Stimulated activated naive CD4-positive, alpha-beta T cell treated with Interleukin-2 at 50 U/mL for 16 hours (primary cell): ENCODE measurements around the gene AQP3.
A peak's percentile ranks its signal among the peaks of the same experiment; 100 is the strongest.
"Not testable (repeated sequence)": the region's sequence is repeated elsewhere in the genome, so short reads cannot be mapped to it uniquely, and the experiment has no call there.

ENCODE experiments used
- DNase-seq: peaks from one replicate; lab custom pipeline; 2025; lab: John Stamatoyannopoulos, UW

AQP3 gene

DNA sequence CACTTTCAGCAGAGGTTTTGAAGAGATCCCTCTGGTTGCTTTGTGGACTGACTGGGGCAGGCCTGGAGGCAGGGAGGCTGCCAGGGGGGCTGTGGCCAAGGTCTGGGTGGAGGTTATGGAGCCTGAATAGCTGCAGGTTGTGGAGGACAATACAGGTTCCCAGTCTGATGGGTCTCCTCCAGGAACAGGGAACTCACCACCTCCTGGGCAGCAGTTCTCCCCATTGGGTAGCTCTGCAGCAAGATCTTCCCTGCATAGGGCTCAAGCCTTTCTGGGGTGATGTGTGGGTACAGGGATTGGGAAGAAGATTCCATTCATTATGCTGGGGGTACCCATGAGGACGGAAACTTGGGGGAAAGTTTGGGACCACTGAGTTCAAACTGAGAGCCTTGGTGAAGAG lies 6.8 kb downstream of the AQP3 start:
- DNase-seq = no peak

DNA sequence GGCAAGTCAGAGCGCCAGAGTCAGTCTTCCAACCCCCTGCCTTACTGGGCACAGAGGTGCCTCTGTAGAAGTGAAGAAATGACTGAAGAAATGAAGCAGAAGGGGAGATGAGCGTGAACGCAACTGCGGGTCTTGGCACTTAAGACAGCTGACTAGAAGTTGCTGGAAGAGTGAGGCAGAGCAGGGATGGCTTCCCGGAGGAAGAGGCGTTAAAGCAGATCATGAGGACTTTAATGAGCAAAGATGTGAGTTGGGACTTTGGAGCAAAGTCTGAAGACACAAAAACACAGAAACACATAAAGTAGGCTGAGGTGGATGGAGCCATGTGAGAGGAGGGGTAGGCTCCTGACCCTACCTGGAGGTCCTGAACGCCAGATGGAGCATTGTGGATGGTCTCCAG lies 7.2 kb downstream of the AQP3 start:
- DNase-seq = no peak

DNA sequence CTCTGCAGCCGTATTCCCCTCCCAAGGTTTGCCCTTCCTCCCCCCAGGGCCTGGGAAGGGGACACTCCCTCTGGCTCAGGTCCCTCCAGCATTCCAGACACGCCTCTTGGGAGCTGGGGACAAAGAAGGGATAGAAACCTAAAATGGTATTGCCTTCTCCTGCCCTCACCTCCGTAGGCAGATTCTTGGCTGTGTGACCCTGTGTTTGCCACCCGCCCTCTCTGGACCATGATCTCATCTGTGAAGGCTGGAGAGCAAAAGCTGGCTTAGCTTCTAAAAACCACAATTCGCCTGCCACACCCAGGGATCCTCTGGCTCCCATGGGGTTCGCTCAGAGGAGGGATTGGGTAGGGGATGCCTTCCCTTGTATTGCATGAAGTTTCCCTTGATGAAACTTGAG lies 7.7 kb downstream of the AQP3 start:
- DNase-seq = no peak

DNA sequence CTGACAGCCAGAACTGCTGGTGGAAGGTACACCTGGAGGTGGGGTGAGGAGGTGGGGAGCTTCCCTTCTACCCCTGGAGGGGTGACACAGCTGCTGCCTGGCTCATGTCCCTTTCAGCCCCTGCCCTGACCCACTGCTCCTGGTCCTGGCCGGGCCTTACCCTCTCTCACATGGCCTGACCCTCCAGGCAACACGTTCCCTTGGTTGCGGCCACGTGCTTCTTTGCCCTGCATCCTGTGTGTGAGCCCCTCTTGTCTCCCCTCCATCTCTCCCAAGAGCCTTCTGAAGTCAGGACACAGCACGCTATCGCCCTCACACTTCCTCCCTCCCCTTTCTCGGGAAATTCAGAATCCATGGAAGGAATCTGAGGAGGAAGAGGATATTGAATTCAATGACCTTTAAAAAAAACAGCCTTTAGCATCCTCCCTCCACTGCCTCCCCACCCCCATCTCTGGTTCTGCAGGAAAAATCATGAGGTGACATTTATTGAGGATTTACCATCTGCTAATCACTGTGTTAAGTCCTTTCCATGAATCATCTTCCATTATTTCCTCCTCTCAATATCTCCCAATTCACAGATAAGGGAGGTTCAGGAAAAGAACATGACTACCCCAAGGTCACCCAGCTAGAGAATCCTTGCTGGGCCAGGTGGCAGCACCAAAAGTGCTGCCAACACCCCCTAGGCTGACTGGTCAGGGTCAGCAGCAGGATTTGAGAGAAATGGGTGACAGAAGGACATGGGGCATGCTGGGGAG lies 8.3 kb downstream of the AQP3 start:
- DNase-seq = no peak

DNA sequence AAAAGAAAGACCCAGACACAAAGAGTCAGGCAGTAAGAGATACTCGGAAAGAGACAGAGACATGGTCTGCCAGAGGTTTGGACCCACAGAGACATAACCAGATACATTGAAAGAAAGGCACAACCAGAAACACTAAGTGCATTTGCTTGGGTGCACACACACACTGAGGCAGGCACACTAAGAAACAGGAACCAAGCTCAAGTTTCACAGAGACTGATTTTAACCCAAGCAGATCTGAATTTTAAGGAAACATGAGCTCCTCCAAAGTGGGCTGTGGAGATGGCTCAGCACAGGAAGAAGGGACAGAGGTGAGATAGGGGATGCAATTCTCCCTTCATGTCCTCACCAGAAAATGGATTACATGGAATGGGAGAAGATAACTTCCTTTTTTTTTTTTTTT lies 9.5 kb downstream of the AQP3 start:
- no peak for DNase-seq

DNA sequence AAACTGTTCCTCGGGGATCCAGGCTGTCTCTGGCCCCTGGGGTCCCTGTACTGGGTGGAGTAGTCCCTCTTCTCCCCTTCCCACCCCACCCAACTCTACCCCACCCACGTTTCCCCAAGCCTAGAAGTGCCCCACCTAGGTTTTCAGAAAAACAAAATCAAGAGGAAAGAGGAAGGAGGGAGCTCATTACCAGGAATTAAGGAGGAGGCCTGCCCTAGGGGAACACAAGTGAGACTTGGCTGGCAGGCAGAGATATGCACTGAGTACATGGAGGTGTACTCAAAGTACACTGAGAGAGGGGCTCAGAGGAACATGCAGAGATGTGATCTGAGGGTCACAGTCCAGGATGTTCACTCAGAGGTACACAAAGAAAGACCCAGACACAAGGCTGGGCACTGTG lies 10.2 kb downstream of the AQP3 start:
- DNase-seq = no peak

DNA sequence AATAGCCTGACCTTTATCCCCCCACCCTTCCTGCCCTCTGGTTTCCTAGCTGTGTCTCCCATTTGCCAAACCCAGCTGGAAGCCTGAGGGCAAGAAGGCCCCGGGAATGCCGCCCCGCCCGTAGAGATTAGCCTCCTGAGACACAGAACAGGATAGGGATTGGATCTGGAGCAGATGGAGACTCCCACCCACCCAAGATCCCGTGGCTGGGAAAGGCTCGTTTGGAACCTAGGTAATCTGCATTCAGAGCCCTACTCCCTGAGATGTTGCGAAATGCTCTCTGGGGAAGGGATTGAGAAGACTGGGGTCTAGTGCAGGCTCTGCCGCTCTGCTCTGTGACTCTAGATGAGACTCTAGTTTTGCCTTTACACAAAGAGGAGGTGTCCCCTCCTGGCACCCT lies 10.9 kb downstream of the AQP3 start:
- no peak for DNase-seq

DNA sequence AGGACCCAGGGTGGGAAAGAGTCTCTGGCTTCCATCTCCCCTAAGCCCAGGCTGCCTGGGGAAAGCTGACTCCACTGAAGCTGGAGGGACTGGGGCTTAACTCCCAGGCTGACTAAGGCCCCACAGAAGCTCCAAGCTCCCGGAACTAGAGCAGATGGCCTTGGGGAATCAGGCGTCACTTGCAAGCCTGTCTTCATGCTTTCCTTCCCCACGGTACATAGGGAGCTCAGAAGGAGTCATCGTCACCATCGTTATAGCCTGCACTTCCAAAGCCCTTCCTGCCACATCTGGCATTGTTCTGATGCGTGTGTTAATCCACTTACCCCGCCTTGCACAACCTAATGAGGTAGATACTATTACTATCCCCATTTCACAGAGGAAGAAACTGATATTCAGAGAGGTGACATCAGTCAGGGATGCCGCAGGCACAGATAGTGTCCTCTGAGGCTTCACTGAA lies 11.5 kb downstream of the AQP3 start:
- DNase-seq = no peak

DNA sequence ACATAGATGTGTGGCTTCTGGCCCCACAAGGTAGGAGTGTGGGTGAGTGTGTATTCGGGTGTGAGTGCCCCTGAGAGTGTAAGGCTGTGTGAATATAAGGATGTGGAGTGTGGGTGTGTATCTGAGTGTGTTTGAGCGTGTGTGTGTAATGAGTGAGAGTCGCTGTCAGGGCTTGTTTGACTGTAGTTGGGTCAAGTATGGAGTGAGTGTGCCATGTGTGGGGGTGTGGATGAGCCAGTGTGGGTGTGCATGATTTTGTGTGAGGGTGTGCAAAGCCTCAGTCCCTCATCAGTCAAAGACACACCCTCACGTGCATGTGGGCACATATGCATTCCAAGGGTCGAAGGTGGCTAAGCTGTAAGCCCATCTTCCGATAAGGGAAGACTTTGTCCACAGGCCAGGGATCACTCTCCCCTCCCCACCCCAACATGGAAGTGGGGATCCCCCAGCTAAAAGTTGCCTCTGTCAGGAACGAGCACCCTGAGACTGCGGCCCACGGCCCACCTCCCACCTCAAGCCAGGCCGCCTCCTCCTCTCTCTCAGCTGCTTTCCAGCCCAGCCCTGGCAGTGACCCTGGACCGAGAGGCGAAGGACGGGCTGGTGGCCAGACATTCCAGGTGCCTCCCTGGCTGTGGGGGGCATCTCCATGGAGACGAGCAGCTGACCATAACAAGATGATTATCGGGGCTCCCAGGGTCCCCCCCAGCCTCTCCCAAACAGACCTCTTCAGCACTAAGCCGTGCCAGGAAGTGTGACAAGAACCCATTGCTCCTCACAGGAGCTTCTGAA lies 12.9 kb downstream of the AQP3 start:
- DNase-seq = no peak

DNA sequence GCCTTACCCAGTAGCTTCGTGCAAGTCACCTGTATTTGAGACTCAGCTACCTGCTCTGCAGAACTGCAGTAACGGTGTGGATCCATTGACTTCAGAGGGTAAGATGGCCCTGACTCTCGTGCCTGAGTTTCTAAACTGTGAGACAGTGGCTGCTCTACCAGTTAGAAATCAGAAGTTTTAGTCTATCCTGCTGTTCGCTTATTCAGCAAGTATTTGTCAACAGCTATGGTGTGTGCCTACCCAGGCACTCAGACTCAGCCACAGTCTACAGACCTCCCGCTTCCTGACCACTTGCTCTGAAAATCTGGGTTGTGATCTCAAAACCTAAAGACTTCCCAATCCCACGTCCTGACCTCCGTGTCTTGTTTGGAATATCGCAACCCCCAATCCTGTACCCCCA lies 13.5 kb downstream of the AQP3 start:
- DNase-seq = no peak

DNA sequence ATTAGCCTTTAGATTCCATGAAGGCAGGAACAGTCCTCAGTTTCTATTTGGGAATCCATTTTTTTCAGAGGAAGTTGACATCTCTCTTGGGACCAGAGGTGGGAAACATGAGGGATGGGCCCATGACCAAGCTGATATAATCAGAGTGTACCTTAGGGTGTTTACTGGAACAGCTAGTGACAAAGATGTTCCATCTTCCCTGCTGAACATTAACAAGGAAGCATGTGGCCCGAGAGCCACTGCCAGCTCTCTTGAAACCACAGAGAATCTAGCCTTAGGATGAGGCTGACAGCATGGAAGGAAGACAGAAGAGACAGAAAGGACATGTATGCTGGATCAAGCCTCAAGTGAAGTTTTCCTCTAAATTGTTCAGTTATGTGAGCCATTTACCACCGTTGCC lies 16.0 kb downstream of the AQP3 start:
- no peak for DNase-seq

DNA sequence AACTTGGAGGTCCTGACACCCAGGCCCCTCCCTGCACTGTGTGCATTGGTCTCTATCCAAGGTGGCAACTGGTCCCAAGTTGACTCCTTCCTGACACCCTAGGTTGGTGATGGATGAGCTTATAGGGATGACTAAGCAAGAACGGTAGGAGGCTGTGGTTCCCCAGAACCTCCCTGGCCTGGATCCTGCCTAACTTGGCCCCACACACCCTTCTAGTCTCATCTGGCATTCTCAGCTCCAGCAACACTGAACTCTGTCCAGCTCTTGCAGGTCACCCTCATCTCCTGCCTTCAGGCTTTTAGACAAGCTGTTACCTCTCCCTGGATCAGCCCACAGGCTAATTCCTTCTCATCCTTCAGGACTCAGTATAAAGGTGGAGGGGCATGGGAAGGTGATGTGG lies 16.5 kb downstream of the AQP3 start:
- DNase-seq = no peak

DNA sequence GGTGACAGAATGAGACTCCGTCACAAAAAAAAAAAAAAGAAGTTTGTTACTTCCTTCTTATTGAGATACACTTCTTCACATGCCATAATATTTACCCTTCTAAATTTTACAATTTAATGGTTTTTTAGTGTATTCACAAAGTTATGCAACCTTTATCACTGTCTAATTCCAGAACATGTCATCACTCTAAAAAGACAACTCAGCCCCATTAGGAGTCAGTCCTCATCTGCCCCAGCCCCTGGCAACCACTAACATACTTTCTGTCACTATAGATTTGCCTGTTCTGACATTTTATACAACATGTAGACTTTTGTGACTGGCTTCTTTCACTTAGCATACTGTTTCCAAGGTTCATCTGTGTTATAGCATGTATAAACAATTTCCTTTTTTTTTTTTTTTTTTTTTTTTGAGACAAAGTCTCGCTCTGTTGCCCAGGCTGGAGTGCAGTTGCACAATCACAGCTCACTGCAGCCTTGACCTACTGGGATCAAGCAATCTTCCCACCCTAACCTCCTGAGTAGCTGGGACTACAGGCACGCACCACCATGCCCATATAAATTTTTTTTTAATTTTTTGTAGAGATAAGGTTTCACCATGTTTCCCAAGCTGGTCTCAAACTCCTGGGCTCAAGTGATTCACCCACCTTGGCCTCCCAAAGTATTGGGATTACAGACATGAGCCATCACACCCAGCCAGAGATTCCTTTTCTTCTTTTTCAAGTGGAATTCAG lies 18.0 kb downstream of the AQP3 start:
- no peak for DNase-seq

DNA sequence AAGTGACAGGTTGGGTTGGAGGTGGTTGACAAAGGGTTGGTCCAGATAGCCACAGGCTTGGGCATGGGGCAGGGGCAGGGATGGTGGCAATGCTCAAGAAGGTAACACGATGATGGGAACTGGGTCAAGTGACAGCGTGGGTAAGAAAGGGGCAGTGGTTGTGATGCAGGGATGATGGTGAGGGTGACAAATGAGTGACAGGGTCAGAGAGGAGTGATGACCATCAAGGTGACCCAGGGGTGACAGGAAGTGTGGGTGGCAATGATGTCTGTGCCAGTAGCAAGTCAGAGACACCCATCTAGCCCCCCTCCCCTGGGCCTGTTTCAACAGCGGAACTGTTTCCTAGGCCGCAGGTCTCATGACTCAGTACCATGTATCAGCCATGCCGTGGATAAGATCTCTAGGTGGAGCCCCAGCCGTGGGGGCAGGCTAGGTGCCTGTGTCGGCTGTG lies 20.5 kb downstream of the AQP3 start:
- DNase-seq = peak; percentile 15

DNA sequence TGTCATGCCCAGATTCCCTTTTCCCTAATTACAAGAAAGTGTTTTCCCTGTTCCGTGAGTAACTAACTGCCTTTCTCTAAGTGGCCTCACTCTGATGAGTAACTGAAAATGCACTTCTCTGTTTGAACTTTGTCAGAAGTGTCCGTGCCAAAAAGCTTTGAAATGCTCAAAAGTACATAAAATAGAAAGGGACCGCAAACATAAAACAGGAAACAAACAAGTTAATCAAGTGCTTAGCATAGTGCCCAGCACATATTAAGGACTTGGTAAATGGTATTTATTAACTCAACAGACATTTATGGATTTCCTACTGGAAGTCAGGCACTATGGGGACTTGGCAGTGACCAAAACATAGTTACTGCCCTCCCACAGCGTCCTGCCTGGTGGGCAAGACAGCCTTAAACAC lies 22.3 kb downstream of the AQP3 start:
- DNase-seq = no peak

DNA sequence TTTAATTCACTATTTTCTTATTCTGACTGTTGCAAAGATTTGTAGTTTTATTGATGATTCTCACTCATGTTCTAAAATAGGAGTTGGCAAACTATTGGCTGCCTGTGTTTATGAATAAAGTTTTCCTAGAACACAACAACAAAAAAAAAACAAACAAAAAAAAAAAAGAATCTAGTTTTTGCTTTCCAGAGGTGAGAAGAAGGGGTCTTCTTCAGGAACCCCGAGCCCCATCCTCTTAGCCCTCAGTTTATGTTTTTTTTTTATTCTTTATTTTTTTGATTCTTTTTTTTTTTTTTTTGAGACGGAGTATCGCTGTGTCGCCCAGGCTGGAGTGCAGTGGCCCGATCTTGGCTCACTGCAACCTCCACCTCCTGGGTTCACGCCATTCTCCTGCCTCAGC lies 22.9 kb downstream of the AQP3 start:
- not testable (repeated sequence) for DNase-seq

DNA sequence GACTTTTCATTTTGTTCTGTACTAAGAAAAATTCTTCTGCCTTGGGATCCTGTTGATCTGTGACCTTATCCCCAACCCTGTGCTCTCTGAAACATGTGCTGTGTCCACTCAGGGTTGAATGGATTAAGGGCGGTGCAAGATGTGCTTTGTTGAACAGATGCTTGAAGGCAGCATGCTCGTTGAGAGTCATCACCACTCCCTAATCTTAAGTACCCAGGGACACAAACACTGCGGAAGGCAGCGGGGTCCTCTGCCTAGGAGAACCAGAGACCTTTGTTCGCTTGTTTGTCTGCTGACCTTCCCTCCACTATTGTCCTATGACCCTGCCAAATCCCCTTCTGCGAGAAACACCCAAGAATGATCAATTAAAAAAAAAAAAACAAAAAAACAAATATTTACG lies 23.4 kb downstream of the AQP3 start:
- not testable (repeated sequence) for DNase-seq

DNA sequence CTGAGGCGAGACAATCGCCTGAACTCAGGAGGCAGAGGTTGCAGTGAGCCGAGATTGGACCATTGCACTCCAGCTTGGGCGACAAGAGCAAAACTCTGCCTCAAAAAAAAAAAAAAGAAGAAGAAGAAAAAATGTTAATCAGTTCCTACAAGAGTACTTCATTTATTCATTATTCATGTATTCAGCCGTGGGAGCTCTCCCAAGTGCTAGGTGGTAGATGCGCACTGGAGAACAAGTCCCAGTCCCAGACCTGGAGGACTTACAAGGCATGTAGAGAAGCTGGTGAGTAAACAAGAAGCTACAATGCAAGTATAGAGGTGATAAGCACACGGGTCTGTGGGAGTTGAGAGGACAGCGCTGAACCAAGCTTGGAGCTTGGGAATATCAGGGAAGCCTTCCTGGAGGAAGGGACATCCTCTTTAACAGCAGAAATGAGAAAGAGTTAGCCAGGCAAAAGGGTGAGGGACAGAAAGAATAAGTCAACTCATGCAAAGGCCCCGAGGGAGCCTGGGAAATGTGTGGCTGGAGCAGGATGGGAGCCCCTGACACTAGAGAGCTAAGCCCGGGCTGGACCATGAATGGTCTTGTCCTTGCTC lies 27.6 kb downstream of the AQP3 start:
- DNase-seq = no peak

DNA sequence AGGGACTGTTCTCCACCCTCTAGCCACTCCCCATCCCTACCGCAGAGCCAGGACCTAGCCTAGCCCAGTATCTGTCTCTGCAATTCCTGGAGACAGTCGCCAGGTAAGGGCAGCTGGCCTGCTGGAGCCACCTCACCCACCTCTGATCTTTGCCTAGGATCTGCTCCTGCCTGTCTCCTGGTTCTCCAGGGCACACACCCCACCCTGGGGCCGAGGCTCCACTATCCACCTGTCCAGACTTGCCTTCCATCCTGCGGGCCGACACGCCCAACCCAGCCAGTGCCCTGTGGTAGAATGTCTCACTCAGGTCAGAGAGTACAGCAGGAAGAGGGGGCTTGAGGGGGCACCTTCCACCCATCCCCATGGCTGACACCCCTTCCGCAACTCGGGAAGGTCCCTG lies 29.3 kb downstream of the AQP3 start:
- DNase-seq = no peak

DNA sequence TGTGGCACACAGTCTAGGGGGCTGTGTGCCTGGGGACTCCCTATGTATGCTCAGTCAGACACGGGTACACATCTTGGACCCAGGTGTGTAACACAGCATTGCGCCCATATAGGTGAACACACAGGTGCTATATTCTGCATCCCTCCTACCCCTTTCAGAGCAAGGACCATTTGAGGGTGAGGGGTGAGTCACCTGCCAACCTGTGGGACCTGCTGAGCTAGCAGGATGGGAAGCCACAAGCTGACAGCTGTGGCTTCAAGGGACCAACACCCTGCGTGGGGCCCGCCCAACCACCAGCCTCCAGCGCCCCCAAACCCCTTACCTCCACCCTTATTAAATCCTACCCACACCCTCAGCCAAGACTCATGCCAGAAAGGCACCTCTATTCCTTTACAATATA lies 30.4 kb downstream of the AQP3 start:
- DNase-seq = peak; percentile 11

DNA sequence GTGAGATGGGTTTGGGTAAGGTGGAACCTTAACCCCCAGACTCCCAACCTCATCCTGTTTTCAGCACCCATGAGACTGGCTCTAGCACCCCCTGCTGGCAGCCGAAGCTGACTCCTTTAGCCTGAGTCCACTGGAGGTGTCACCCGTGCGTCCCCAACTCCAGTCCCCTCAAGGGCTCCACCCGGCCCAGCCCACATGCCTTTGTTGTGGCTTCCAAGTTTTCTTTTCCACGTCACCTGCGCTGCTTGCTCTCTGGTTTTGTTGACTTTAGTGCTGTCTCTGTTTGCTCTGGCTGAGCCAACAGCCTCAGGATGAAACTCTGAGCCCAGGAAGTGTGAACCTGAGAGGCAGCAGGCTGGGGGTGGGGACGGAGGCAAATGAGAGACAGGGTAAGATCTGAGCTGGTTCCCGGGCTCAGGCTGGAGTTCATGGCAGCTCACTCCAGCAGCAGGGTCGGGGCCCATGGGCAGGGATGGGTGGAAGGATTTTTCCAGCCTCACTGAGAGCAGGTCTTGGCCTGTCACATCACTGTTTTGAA lies 31.8 kb downstream of the AQP3 start:
- peak; percentile 87 for DNase-seq

DNA sequence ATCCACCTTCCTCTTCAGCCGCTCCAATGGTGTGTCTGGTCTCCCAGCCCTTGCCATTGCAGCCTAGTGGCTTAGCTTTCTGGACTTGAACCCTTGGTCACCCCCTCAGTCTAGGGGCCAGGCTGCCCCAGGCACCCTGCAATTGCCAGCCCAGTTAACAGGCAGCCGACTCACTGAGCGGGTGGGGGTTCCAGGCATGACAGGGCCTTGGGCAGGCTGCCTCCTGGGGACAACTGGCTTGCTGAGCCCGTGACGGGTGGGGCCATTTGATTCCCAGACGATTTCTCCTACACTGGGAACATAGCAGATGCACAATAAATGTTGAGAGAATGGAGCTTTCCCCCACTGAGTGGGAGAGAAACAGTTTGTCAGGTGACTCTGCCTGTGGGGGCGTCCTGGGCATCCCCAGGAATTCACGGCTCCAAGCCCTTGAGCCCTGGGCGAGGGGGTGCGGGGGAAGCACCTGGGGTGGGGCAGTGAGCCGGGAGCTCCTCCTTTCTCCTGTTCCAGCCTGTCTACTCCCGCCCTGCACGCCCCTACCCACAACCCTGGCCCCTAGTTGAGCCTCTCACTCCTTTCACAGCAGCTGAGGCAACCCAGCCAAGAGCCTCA lies 32.4 kb downstream of the AQP3 start:
- DNase-seq = no peak
